Heart left ventricle (tissue), 16 donors: Measurements from ENCODE around the gene DLGAP1. TPM values are rescaled to one million over a fixed set of nuclear protein-coding genes. Genes with fewer than 3 reads are reported as not detected.

Experiments
- ATAC-seq, 4 donors: fragments of 200-7000 bp; cut with Tn5 transposase; one replicate each; pipeline ENCODE4 v1.9.1; 2020 to 2022; ENCODE audit warnings: moderate library complexity in 4 of 4, mild to moderate bottlenecking in 3 of 4, moderate number of reproducible peaks in 1 of 4
- DNase-seq, 5 donors: peaks; one replicate each; pipeline ENCODE4 v3.0.0-alpha.2; 2020
- H3K27ac ChIP-seq, 12 donors: fragments of 200-600 bp; sonication (generic) in 4 of 12; one replicate each; pipeline versions ENCODE4 v1.5.0 to v1.8.0; 2016 to 2022; ENCODE audit warnings: mild to moderate bottlenecking in 2 of 12
- H3K27me3 ChIP-seq, 9 donors: fragments of 200-600 bp; sonication (generic) in 2 of 9; one replicate each; pipeline versions ENCODE4 v1.5.1 to v1.8.0; 2016 to 2022; ENCODE audit warnings: mild to moderate bottlenecking in 3 of 9
- H3K36me3 ChIP-seq, 9 donors: fragments of 200-600 bp; sonication (generic) in 2 of 9; one replicate each; pipeline versions ENCODE4 v1.5.0 to v1.8.0; 2018 to 2022; ENCODE audit warnings: mild to moderate bottlenecking in 2 of 9
- H3K4me1 ChIP-seq, 12 donors: fragments of 200-600 bp; sonication (generic) in 4 of 12; one replicate each; pipeline versions ENCODE4 v1.5.0 to v1.8.0; 2016 to 2022; ENCODE audit warnings: mild to moderate bottlenecking in 3 of 12
- H3K4me3 ChIP-seq, 12 donors: fragments of 200-600 bp; sonication (generic) in 4 of 12; one replicate each; pipeline versions ENCODE4 v1.5.0 to v1.8.0; 2017 to 2022; ENCODE audit warnings: mild to moderate bottlenecking in 9 of 12, moderate library complexity in 4 of 12
- H3K9me3 ChIP-seq, 12 donors: fragments of 200-600 bp; sonication (generic) in 4 of 12; one replicate each; pipeline versions ENCODE4 v1.5.0 to v1.8.0; 2016 to 2022; ENCODE audit warnings: mild to moderate bottlenecking in 1 of 12
- CTCF ChIP-seq, 12 donors: fragments of 200-600 bp; sonication (generic) in 4 of 12; IDR thresholded peaks; one replicate each; pipeline versions ENCODE4 v1.5.0 to v1.8.0; 2018 to 2022; ENCODE audit warnings: antibody characterized with exemption in 12 of 12, mild to moderate bottlenecking in 5 of 12
- POLR2A ChIP-seq, 2 donors: fragments of 450-650 bp; IDR thresholded peaks; one replicate each; pipeline ENCODE4 v1.6.1; 2017; ENCODE audit warnings: antibody characterized with exemption in 2 of 2, mild to moderate bottlenecking in 2 of 2, moderate library complexity in 2 of 2
- WGBS, 4 donors: extraction: QIAGEN DNeasy Blood & Tissue Kit in 2 of 4; methylation state at CpG; one replicate each; pipeline versions ENCODE4 v1.1.5 to v1.1.7; 2013 to 2018; 5-methylcytosine and 5-hydroxymethylcytosine counted together
- intact Hi-C, 10 donors: fragments of 100-400 bp; cut with DNase I; formaldehyde crosslinking; loops; one replicate each; pipeline versions ENCODE4 v1.11.1 to v1.14.2; 2022
- polyA plus RNA-seq, 2 donors: library from polyadenylated mRNA; stranded (reverse); fragments of 200-250 nt; gene quantifications; one replicate each; pipeline ENCODE4 v1.2.3, GENCODE V29; 2013
- total RNA-seq, 9 donors: library from RNA; depleted of rRNA in 2 of 9; stranded (reverse); fragments of >200 nt in 2 of 9; fragmentation: NEBNext Ultra II Directional in 3 of 9; extraction: Animal tissue kit (Norgen Biotek cat#: 25700) in 3 of 9; gene quantifications; one replicate each; pipeline versions ENCODE4 v1.1.0 to v1.2.4, GENCODE V29; 2016 to 2023
- donor health status: ischemic (EF 13 %, LVEDD 7.1; RV severe dilation, severe dysfunction).
- donor health status: healthy with polysubstance abuse.
- donor health status: DM: no; HTN: yes; CAD: no.
- donor health status: DM: no; HTN: no; CAD: no.
- donor health status: ischemic (EF 25% LVEDD 6.9; RV normal size, moderate dysfunction).
- donor health status: ischemic (EF 25% LVEDD 5.7; RV mildly dilated, moderate dysfunction).
- donor health status: healthy.
- donor health status: DM: yes; HTN: yes; CAD: no.
- donor health status: ischemic (EF 35%, LVEDD 5.7; RV mildly dilated, moderate dysfunction).
- donor health status: nonischemic (EF 11% LVEDD 7.7; RV severe dilation, severe dysfunction).
- donor health status: DM: yes; HTN: yes; CAD: no.
- donor health status: PGD.
- donor health status: ischemic (EF 29% LVEDD 5.4; RV normal size, mild dysfunction).
- donor health status: nonischemic (EF 23%, LVEDD 6.1; RV moderate dilation, normal function).

DLGAP1 gene
- total and polyA plus RNA-seq, 11 donors: 0.10 to 5.5 (median 0.40) TPM; not detected in 1

GRCh38 chr18:3480827-3481573, 974.1 kb downstream of the DLGAP1 start:
- DNase-seq: no peak
- Histone ChIP-seq H3K4me3 (no peak overlapping the region), H3K36me3 (no peaks in the 10 kb centered on the region), H3K27me3 (no peaks in the 10 kb centered on the region), H3K27ac (no peak overlapping the region), H3K4me1 (no peaks in the 10 kb centered on the region), H3K9me3 (no peaks in the 10 kb centered on the region)
- no peak for TF ChIP-seq CTCF (IDR thresholded peaks at IDR 0.05)
- no peak for TF ChIP-seq POLR2A (IDR thresholded peaks at IDR 0.05)
- ATAC-seq: no peak
- WGBS, 4 donors: 89 to 94% (median 92%) methylated on average over 5 of the region's 5 CpGs
- intact Hi-C loops: no loop called here

- TF ChIP-seq CTCF (IDR thresholded peaks at IDR 0.05) (no peak), POLR2A (IDR thresholded peaks at IDR 0.05) (no peak)
- Histone ChIP-seq H3K36me3 (no peaks in the 10 kb centered on the region), H3K27me3 (no peaks in the 10 kb centered on the region), H3K4me1 (no peaks in the 10 kb centered on the region), H3K27ac (no peak overlapping the region), H3K9me3 (peaks cover 0 to 1% (median 0%) of the 10 kb centered on the region in 12 donors), H3K4me3 (no peak overlapping the region)
- 86 to 89% (median 87%) methylated on average over 5 of the region's 5 CpGs for WGBS, 4 donors
- DNase-seq (no peak), ATAC-seq (no peak)
- intact Hi-C loops: loop anchor here in 2 of 10 donors (10.0 kb wide), 1 partner anchor 55 kb away; no protein-coding TSS in a partner anchor
Measured at GRCh38 chr18:3479978-3480509, 975.1 kb downstream of the DLGAP1 start.

DNA sequence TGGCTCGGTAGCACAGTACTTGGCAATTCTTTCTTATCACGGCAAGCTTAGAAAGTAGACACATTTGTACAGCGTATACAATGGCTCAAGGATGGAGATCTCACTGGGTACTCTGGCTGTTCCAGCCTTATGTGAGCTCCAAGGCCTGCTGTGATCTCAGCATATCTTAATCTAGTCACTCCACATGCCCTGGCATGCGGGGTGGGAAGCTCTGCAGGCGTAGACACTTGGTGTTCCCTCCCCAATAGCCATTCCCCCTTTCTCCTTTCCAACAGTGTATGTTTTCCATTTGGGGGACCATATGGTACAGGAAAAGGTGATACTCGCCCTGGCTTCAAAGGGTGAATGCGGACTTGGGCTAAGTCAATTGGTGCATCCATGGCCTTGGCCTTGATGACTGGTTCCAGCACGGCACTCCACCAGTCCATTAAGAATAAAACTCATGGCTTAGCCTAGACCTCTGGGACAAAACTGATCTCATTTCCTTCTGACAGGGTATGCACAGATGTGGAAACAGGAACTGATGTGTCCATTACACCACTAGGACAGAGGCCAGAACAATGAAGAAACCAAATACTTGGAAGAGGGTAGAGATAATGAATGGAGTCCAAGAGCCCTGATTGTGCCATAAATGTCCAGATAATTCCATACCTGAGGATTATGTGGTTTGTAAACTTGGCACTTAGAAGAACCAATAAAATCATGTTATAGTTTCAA, 976.7 kb downstream of the DLGAP1 start:
- ATAC-seq: peak in 2 of 4 donors; percentile 41 to 47
- WGBS, 4 donors: 81 to 90% (median 89%) methylated on average over 8 of the region's 8 CpGs
- no peaks in the 10 kb centered on the region for H3K36me3 ChIP-seq
- H3K27ac ChIP-seq: no peak overlapping the region
- H3K4me3 ChIP-seq: no peak overlapping the region
- TF ChIP-seq POLR2A (IDR thresholded peaks at IDR 0.05) (no peak), CTCF (IDR thresholded peaks at IDR 0.05) (no peak)
- H3K4me1 ChIP-seq: peaks cover 0 to under 1% (median 0%) of the 10 kb centered on the region in 12 donors
- DNase-seq: no peak
- peaks cover 0 to 9% (median 3%) of the 10 kb centered on the region in 12 donors for H3K9me3 ChIP-seq
- no peaks in the 10 kb centered on the region for H3K27me3 ChIP-seq
- intact Hi-C loops: loop anchor here in 2 of 10 donors (10.0 kb wide), 1 partner anchor 56 kb away; no protein-coding TSS in a partner anchor
